HepG2 (cell line): ENCODE results near the gene CYP19A1. TPM values are rescaled to one million over a fixed set of nuclear protein-coding genes. Genes with fewer than 3 reads are reported as not detected.

ENCODE experiments used
- ATAC-seq: fragments of 200-7000 bp; cut with Tn5 transposase; 3 replicates; pipeline ENCODE4 v1.9.1; 2020; ENCODE audit warnings: mild to moderate bottlenecking, moderate library complexity
- BruUV-seq: library from RNA; stranded (reverse); fragments of 400-500 nt; replicated peaks from 2 replicates; lab custom pipeline; 2021; lab: Mats Ljungman, UMichigan
- CTCF ChIA-PET: fragments of 300-600 bp; formaldehyde crosslinking; extraction: SDS; loops from one replicate; lab custom pipeline; 2021; ENCODE audit warnings: low total read pairs, inconsistent platforms, low intra/inter-chr PET ratio; lab: Yijun Ruan, JAX
- POLR2A ChIA-PET: fragments of 350-600 bp; sonication (Branson Sonifier 250); formaldehyde crosslinking; loops from one replicate; lab custom pipeline; 2020; ENCODE audit warnings: antibody characterized with exemption, inconsistent platforms; lab: Yijun Ruan, JAX
- DNase-seq: peaks from one replicate; pipeline ENCODE4 v3.0.0-alpha.2; 2015; ENCODE audit warnings: low spot score
- FAIRE-seq: peaks from 3 replicates; lab custom pipeline; 2011; peaks lifted over from hg19 to GRCh38; lab: Jason Lieb, UNC
- H2AFZ ChIP-seq: one replicate; pipeline ENCODE4 v1.6.1; 2011; ENCODE audit warnings: low read length, inconsistent platforms
- H3K27ac ChIP-seq: fragments of 300-600 bp; 3 replicates; pipeline ENCODE4 v1.8.0; 2011; ENCODE audit warnings: mixed run types, mild to moderate bottlenecking, mixed read lengths, low read length, inconsistent platforms; ENCODE audit not compliant: insufficient read depth; ENCODE audit errors: extremely low read length
- H3K27me3 ChIP-seq, 2 experiments: fragments of 200-600 bp in 1 of 2; 2 replicates in 1 of 2; 3 replicates in 1 of 2; pipeline versions ENCODE4 v1.6.0 to v1.8.0; 2011; ENCODE audit warnings: low read length in 2 of 2, mild to moderate bottlenecking in 2 of 2, moderate library complexity in 2 of 2, inconsistent platforms in 1 of 2; ENCODE audit not compliant: insufficient read depth in 2 of 2, control insufficient read depth in 1 of 2
- H3K36me3 ChIP-seq, 2 experiments: fragments of 200-600 bp in 1 of 2; replicated peaks in 1 of 2; 2 replicates in 1 of 2; 3 replicates in 1 of 2; pipeline versions ENCODE4 v1.5.1 to v1.8.0; 2011; ENCODE audit warnings: low read length in 2 of 2, inconsistent platforms in 1 of 2; ENCODE audit not compliant: insufficient read depth in 2 of 2, control insufficient read depth in 1 of 2
- H3K4me1 ChIP-seq: 2 replicates; pipeline ENCODE4 v1.5.1; 2012; ENCODE audit warnings: low read length, inconsistent platforms; ENCODE audit not compliant: insufficient read depth
- H3K4me2 ChIP-seq: 2 replicates; pipeline ENCODE4 v1.6.0; 2011; ENCODE audit warnings: low read depth, low read length, inconsistent platforms
- H3K4me3 ChIP-seq, 3 experiments: fragments of 200-600 bp in 1 of 3; sonication (generic), shearing (Covaris generic) in 1 of 3; replicated peaks in 1 of 3; 2 replicates each; pipeline ENCODE4 v1.5.1; 2011 to 2016; ENCODE audit warnings: low read length in 3 of 3, inconsistent platforms in 2 of 3, low read depth in 2 of 3, mild to moderate bottlenecking in 2 of 3, control low read depth in 1 of 3, mixed read lengths in 1 of 3; ENCODE audit not compliant: insufficient read depth in 1 of 3
- H3K79me2 ChIP-seq: one replicate; pipeline ENCODE4 v1.6.1; 2011; ENCODE audit warnings: low read length, inconsistent platforms; ENCODE audit not compliant: insufficient read depth
- H3K9ac ChIP-seq: 2 replicates; pipeline ENCODE4 v1.6.0; 2011; ENCODE audit warnings: mild to moderate bottlenecking, low read depth, low read length, inconsistent platforms; ENCODE audit not compliant: insufficient read depth
- H3K9me3 ChIP-seq: 2 replicates; pipeline ENCODE4 v1.5.1; 2012; ENCODE audit warnings: mild to moderate bottlenecking, low read length
- H4K20me1 ChIP-seq: 2 replicates; pipeline ENCODE4 v1.6.0; 2011; ENCODE audit warnings: inconsistent platforms, mild to moderate bottlenecking, low read length, moderate library complexity; ENCODE audit not compliant: insufficient read depth
- ATF1 ChIP-seq: IDR thresholded peaks from 2 replicates; pipeline ENCODE4 v1.6.1; 2016; ENCODE audit warnings: mild to moderate bottlenecking, control low read depth
- CREB1 ChIP-seq, 2 experiments: fragments of 450-650 bp in 1 of 2; IDR thresholded peaks; 2 replicates each; pipeline ENCODE4 v1.6.1; 2016 to 2017; ENCODE audit warnings: control low read depth in 1 of 2, mild to moderate bottlenecking in 1 of 2, missing compliant biosample characterization in 1 of 2, missing genetic modification characterization in 1 of 2
- DPF2 ChIP-seq: sonication (generic); formaldehyde crosslinking; IDR thresholded peaks from 2 replicates; pipeline ENCODE4 v1.4.0; 2020; ENCODE audit warnings: mild to moderate bottlenecking, low read depth, missing genetic modification reagents, borderline replicate concordance
- FOXA1 ChIP-seq, 2 experiments: fragments of 450-650 bp in 1 of 2; sonication (generic) in 1 of 2; formaldehyde crosslinking in 1 of 2; IDR thresholded peaks; 2 replicates each; pipeline versions ENCODE4 v1.4.0 to v1.6.1; 2016 to 2020; ENCODE audit warnings: missing genetic modification reagents in 1 of 2
- GATA4 ChIP-seq: sonication (generic); IDR thresholded peaks from 2 replicates; pipeline ENCODE4 v1.6.1; 2016; ENCODE audit warnings: antibody characterized with exemption, low read depth, borderline replicate concordance
- HNRNPK ChIP-seq: fragments of 200-400 bp; formaldehyde crosslinking; IDR thresholded peaks from 2 replicates; pipeline ENCODE4 v1.6.1; 2018; ENCODE audit warnings: low read length, low read depth, moderate library complexity, mild to moderate bottlenecking; ENCODE audit not compliant: poor library complexity, severe bottlenecking
- KAT8 ChIP-seq: IDR thresholded peaks from 2 replicates; pipeline ENCODE4 v1.6.1; 2016; ENCODE audit warnings: missing genetic modification reagents, missing compliant biosample characterization
- KLF11 ChIP-seq: IDR thresholded peaks from 2 replicates; pipeline ENCODE4 v1.6.1; 2016; ENCODE audit warnings: missing compliant biosample characterization
- REXO4 ChIP-seq: sonication (generic); formaldehyde crosslinking; IDR thresholded peaks from 2 replicates; pipeline ENCODE4 v1.8.0; 2022; ENCODE audit warnings: missing genetic modification reagents, mild to moderate bottlenecking, borderline replicate concordance
- SRF ChIP-seq: IDR thresholded peaks from 2 replicates; pipeline ENCODE4 v1.6.1; 2011; ENCODE audit warnings: mild to moderate bottlenecking, low read depth, low read length, moderate library complexity
- YY1 ChIP-seq: IDR thresholded peaks from 2 replicates; pipeline ENCODE4 v1.6.1; 2011; ENCODE audit warnings: low read length, low read depth, moderate library complexity, mild to moderate bottlenecking; ENCODE audit not compliant: insufficient read depth, insufficient replicate concordance
- ZBTB4 ChIP-seq: sonication (generic); formaldehyde crosslinking; IDR thresholded peaks from 2 replicates; pipeline ENCODE4 v1.4.0; 2020; ENCODE audit warnings: missing genetic modification reagents, mild to moderate bottlenecking, borderline replicate concordance
- ZFY ChIP-seq: sonication (generic); formaldehyde crosslinking; IDR thresholded peaks from 2 replicates; pipeline ENCODE4 v1.4.0; 2020; ENCODE audit warnings: missing genetic modification reagents
- ZNF24 ChIP-seq: fragments of 450-650 bp; IDR thresholded peaks from 2 replicates; pipeline ENCODE4 v1.6.1; 2017; ENCODE audit warnings: antibody characterized with exemption, mild to moderate bottlenecking
- ZNF546 ChIP-seq: sonication (generic); formaldehyde crosslinking; conservative IDR thresholded peaks from 2 replicates; pipeline ENCODE4 v1.8.1; 2023; ENCODE audit warnings: mild to moderate bottlenecking, missing genetic modification reagents
- ZNF788 ChIP-seq: sonication (generic); formaldehyde crosslinking; IDR thresholded peaks from 2 replicates; pipeline ENCODE4 v1.5.0; 2020; ENCODE audit warnings: mild to moderate bottlenecking, missing genetic modification reagents, borderline replicate concordance
- ZNF841 ChIP-seq: sonication (generic); formaldehyde crosslinking; IDR thresholded peaks from 2 replicates; pipeline ENCODE4 v1.8.1; 2023; ENCODE audit warnings: missing genetic modification reagents, borderline replicate concordance
- WGBS: methylation state at CpG from one replicate; pipeline ENCODE4 v1.1.6; 2017; ENCODE audit warnings: low lambda C conversion rate; 5-methylcytosine and 5-hydroxymethylcytosine counted together
- in situ Hi-C: cut with HindIII; loops from 2 replicates; pipeline ENCODE4 v1.10.0; 2017; ENCODE audit warnings: low pct_unique_long_range_greater_than_20kb; ENCODE audit not compliant: extremely low pct_ligation_motif_present
- intact Hi-C: fragments of 100-400 bp; cut with micrococcal nuclease; formaldehyde crosslinking; loops from one replicate; pipeline ENCODE4 v1.10.0; 2022; ENCODE audit not compliant: unreplicated experiment
- polyA plus RNA-seq, 8 experiments: library from polyadenylated mRNA; depleted of rRNA in 3 of 8; stranded (reverse) in 7 of 8; unstranded in 1 of 8; fragments of >200 nt; fragmentation: Illumina TruSeq in 4 of 8; extraction: Trizol in 4 of 8; gene quantifications; 2 replicates each; pipeline versions ENCODE4 v1.2.1 to v1.2.3, GENCODE V29; 2011 to 2016; ENCODE audit warnings: low read depth in 4 of 8, missing spikeins in 1 of 8, mixed read lengths in 1 of 8; ENCODE audit not compliant: insufficient read depth in 1 of 8
- total RNA-seq, 5 experiments: library from RNA; depleted of rRNA; stranded (reverse); fragments of >200 nt; fragmentation: Illumina TruSeq; extraction: Trizol; gene quantifications; 2 replicates each; pipeline ENCODE4 v1.2.3, GENCODE V29; 2016; ENCODE audit warnings: low read depth in 1 of 5
- TF ChIP-seq, protein P1 (sequence below): sonication (generic); formaldehyde crosslinking; IDR thresholded peaks from 2 replicates; pipeline ENCODE4 v1.4.0; 2020; ENCODE audit warnings: missing genetic modification reagents, borderline replicate concordance

Gene CYP19A1
- total and polyA plus RNA-seq, 2 of the 13 experiments (the other 11 are each of a cell fraction or from before 2014, with no cell fraction given) = 10.9 to 23.0 TPM

GRCh38 chr15:51269496-51269895 is 68.9 kb downstream of the CYP19A1 start:
- 51% methylated on average over 2 of the region's 2 CpGs for WGBS
- Histone ChIP-seq H3K9ac (no peak overlapping the region), H3K36me3 (no peaks in the 10 kb centered on the region), H3K27me3 (no peaks in the 10 kb centered on the region), H3K4me1 (no peaks in the 10 kb centered on the region), H3K4me2 (no peak overlapping the region), H3K4me3 (no peak overlapping the region), H2AFZ (no peak overlapping the region), H3K27ac (no peak overlapping the region), H3K79me2 (no peaks in the 10 kb centered on the region), H4K20me1 (0 out of 2 replicates have a peak, but pooled peaks cover 3% of the 10 kb centered on the region), H3K9me3 (no peaks in the 10 kb centered on the region)
- intact Hi-C loops = no loop called here
- DNase-seq (no peak), FAIRE-seq (no peak), ATAC-seq (no peak)
- no peak for TF ChIP-seq SRF
- TF ChIP-seq ZNF546 = no peak
- TF ChIP-seq ZNF841 (CRISPR knock-in tag) = no peak
- TF ChIP-seq, protein P1, sequence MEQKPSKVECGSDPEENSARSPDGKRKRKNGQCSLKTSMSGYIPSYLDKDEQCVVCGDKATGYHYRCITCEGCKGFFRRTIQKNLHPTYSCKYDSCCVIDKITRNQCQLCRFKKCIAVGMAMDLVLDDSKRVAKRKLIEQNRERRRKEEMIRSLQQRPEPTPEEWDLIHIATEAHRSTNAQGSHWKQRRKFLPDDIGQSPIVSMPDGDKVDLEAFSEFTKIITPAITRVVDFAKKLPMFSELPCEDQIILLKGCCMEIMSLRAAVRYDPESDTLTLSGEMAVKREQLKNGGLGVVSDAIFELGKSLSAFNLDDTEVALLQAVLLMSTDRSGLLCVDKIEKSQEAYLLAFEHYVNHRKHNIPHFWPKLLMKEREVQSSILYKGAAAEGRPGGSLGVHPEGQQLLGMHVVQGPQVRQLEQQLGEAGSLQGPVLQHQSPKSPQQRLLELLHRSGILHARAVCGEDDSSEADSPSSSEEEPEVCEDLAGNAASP = no peak
- no peak for TF ChIP-seq YY1
- no peak for TF ChIP-seq CREB1 (IDR thresholded peaks at IDR 0.05)
- TF ChIP-seq CREB1 (CRISPR knock-in tag; IDR thresholded peaks at IDR 0.05) = no peak
- TF ChIP-seq HNRNPK = no peak
- no peak for TF ChIP-seq KLF11
- no peak for TF ChIP-seq DPF2 (CRISPR knock-in tag)
- TF ChIP-seq ZNF24 = no peak
- TF ChIP-seq KAT8 (CRISPR knock-in tag) = no peak
- no peak for TF ChIP-seq ATF1 (CRISPR knock-in tag)
- no peak for TF ChIP-seq REXO4
- TF ChIP-seq ZNF788 (CRISPR knock-in tag) = no peak
- TF ChIP-seq FOXA1 (IDR thresholded peaks at IDR 0.05) = no peak
- TF ChIP-seq FOXA1 (CRISPR knock-in tag; IDR thresholded peaks at IDR 0.05) = no peak
- TF ChIP-seq ZBTB4 (CRISPR knock-in tag) = no peak
- no peak for TF ChIP-seq ZFY
- TF ChIP-seq GATA4 = no peak
- BruUV-seq = no TSS peak
- ChIA-PET CTCF (no interaction called here), POLR2A (no interaction called here)
- in situ Hi-C loops = no loop called here
